HG03025 (cell line): ENCODE data around the gene P2RY6.

ENCODE experiments used
- ATAC-seq: cut with Tn5 transposase; IDR thresholded peaks from one replicate; pipeline ENCODE4 v1.9.1; 2021; ENCODE audit warnings: mild to moderate bottlenecking, moderate library complexity; ENCODE audit not compliant: unreplicated experiment, low FRiP score

Gene P2RY6

DNA sequence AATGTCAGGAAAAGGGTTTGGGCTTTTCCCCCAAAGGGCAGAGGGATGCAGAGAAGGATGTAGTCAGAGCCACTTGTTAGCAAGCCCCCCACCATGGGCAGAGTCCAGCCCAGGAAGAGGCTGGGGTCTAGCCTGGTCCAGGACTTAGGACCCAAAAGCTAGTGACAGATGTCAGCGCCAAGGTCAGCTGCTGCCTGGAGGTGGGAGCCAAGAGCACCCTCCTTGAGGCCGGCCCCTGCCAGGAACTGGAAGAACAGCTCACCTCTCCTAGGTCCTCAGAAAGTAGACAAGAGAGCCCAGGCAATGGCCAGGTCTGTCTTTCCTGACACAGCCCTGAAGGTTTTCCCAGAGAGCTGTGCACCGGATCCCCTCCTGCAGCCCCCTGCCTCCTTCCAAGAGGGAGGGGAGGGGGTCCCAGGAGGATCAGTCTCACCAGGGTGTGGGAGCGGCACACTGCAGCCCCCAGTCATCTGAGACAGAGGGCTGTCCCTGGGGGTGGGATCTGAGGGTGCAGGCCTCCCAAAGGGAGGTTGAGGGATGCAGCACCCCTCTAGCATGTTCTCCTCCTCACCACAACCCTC, 21.3 kb downstream of the P2RY6 start:
- ATAC-seq, result no peak

- no peak for ATAC-seq
Measured at GRCh38 chr11:73294604-73295003, 22.5 kb downstream of the P2RY6 start.

GRCh38 chr11:73295241-73295995, 23.3 kb downstream of the P2RY6 start:
- no peak for ATAC-seq

GRCh38 chr11:73295996-73296318, 23.8 kb downstream of the P2RY6 start:
- no peak for ATAC-seq

DNA sequence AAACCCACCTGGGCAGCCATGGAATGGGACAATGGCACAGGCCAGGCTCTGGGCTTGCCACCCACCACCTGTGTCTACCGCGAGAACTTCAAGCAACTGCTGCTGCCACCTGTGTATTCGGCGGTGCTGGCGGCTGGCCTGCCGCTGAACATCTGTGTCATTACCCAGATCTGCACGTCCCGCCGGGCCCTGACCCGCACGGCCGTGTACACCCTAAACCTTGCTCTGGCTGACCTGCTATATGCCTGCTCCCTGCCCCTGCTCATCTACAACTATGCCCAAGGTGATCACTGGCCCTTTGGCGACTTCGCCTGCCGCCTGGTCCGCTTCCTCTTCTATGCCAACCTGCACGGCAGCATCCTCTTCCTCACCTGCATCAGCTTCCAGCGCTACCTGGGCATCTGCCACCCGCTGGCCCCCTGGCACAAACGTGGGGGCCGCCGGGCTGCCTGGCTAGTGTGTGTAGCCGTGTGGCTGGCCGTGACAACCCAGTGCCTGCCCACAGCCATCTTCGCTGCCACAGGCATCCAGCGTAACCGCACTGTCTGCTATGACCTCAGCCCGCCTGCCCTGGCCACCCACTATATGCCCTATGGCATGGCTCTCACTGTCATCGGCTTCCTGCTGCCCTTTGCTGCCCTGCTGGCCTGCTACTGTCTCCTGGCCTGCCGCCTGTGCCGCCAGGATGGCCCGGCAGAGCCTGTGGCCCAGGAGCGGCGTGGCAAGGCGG, 24.5 kb downstream of the P2RY6 start:
- no peak for ATAC-seq

DNA sequence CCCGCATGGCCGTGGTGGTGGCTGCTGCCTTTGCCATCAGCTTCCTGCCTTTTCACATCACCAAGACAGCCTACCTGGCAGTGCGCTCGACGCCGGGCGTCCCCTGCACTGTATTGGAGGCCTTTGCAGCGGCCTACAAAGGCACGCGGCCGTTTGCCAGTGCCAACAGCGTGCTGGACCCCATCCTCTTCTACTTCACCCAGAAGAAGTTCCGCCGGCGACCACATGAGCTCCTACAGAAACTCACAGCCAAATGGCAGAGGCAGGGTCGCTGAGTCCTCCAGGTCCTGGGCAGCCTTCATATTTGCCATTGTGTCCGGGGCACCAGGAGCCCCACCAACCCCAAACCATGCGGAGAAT, 25.1 kb downstream of the P2RY6 start:
- ATAC-seq, result no peak

DNA sequence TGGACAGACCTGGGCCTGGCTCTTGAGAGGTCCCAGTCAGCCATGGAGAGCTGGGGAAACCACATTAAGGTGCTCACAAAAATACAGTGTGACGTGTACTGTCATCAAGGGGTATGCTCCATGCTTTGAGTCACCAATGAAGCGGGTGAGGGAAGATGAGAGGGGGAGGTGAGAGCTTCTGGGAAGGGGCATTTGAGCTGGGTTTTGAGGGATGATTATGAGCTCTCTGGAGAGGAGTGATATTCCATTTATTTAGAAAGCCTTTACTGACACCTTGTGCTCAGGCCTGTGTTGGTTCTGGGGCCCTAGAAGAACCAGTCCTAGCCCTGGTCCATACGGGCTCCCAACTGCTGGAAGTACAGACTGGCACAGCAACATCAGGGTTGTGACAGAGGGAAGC, 25.6 kb downstream of the P2RY6 start:
- ATAC-seq, result no peak

DNA sequence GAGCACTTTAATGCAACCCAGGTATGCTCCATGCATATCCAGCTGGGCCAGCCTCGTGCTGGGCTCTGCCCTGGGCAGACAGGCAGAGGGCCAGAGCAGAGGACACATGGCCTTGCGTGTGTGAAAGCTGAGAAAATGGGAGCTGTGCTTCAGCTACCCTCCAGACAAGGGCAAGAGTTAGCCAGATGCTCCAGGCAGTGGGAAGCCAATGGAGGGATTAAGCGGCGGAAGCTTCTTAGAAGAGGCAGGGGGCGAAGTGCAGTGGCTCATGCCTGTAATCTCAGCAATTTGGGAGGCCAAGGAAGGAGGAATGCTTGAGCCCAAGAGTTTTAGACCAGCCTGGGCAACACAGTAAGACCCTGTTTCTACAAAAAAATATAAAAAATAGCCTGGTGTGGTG, 26.1 kb downstream of the P2RY6 start:
- ATAC-seq, result no peak

DNA sequence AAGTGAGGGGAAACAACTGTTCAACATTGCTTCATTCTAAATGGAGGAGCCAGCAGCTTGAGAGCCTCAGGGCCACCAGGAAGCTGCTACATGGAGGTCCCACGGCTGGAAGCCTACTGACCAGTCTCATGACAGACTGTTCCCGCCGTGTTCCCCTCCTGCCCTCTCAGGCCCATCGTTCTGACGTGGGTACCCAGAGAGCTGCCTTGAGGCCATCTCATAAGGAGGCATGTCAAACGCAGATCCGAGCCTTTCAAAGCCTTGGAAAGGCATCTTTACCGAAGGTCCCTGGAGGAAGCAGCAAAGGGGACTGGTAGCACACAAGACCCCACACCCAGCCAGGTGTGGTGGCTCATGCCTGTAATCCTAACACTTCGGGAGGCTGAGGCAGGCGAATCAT, 27.6 kb downstream of the P2RY6 start:
- no peak for ATAC-seq

GRCh38 chr11:73306069-73306841, 34.1 kb downstream of the P2RY6 start:
- ATAC-seq, result no peak

DNA sequence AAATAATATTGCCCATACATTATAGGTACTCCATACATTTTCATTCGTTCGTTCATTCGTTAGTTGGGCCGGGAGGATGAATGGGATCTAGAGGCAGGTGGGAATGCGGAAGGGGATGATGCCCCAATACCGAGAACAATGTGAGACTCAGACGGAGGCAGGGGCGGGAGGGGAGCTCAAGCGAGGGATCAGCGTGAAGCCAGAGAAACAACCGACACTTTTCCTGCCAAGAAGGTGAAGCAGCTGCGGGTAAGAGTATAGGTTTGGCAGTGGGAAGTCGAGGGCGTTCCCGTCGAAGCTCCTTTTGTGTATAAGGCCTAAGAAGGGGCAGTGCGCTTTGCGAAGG, 34.8 kb downstream of the P2RY6 start:
- no peak for ATAC-seq

DNA sequence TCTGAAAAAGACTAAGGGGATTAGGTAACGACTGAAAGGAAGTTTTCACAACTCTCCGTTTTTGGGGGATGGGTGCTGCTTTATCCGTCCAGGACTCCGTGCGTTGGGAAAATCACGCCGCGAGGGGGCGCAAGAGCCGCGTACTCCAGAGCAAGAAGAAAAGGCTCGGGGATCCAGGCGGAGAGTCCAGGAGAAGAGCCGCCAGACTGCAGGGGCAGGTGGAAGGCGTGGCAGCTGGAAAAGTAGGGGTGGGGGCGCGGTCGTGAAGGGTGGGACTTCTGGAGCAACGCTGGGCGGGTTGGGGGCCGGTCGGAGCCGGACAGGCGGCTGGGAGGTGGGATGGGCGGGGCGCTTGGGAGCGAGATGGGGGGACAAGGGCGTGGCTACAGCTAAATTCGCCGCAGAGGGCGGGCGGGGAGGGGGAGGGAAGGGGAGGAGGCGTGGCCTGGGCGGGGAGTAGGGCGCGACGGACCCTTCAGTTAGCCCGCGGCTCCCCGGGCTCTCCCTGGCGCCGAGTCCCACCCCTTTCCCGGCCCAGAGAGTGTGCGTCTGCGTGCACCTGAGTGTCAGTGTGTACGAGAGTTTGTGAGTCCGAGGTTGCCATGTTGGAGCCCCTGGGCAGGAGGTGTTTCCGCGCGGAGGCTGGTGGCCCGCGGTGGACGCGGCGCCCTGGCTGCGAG, 35.3 kb downstream of the P2RY6 start:
- peak; percentile 60 for ATAC-seq

GRCh38 chr11:73308003-73308960, 36.1 kb downstream of the P2RY6 start, which contains the start of gene ARHGEF17:
ARHGEF17 (plus strand) TSS chr11:73308276; CDS start chr11:73308639, 363 bp downstream.
- peak; percentile 32 for ATAC-seq

DNA sequence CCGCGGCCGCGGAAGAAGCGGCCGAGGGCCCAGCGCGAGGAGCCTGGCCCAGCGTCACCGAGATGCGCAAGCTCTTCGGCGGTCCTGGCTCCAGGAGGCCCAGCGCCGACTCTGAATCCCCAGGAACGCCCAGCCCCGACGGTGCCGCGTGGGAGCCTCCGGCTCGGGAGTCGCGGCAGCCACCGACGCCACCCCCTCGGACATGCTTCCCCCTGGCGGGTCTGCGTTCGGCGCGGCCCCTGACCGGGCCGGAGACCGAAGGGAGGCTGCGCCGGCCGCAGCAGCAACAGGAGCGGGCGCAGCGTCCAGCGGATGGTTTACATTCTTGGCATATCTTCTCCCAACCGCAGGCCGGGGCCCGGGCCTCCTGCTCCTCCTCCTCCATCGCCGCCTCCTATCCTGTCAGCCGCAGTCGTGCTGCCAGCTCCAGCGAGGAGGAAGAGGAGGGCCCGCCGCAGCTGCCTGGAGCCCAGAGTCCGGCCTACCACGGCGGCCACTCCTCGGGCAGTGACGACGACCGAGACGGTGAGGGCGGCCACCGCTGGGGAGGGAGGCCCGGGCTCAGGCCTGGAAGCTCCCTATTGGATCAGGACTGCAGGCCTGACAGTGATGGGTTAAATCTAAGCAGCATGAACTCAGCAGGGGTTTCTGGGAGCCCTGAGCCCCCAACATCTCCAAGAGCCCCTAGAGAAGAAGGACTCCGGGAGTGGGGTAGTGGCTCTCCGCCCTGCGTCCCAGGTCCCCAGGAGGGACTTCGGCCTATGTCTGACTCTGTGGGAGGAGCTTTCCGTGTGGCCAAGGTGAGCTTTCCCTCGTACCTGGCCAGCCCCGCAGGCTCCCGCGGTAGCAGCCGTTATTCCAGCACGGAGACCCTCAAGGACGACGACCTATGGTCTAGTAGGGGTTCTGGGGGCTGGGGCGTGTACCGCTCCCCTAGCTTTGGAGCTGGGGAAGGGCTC, 37.1 kb downstream of the P2RY6 start:
- no peak for ATAC-seq

GRCh38 chr11:73310076-73310475, 37.9 kb downstream of the P2RY6 start:
- ATAC-seq, result no peak

GRCh38 chr11:73310661-73311393, 38.7 kb downstream of the P2RY6 start:
- ATAC-seq, result no peak

- no peak for ATAC-seq
Measured at GRCh38 chr11:73311394-73311869, 39.3 kb downstream of the P2RY6 start.

- no peak for ATAC-seq
Measured at GRCh38 chr11:73312036-73312435, 39.9 kb downstream of the P2RY6 start.
